SK-N-SH treated with all-trans-retinoic acid at 6 μM for 48 hours (cell line): ENCODE data around the gene DRGX.

Source experiments
- ISL1 ChIP-seq: fragments of 250-450 bp; sonication (Bioruptor Pico); IDR thresholded peaks from 2 replicates; pipeline ENCODE4 v2.1.2; 2022; ENCODE audit warnings: mild to moderate bottlenecking, moderate library complexity
- OSR1 ChIP-seq: fragments of 250-450 bp; sonication (Bioruptor Pico); IDR thresholded peaks from 2 replicates; pipeline ENCODE4 v1.8.0; 2022; ENCODE audit warnings: moderate library complexity, mild to moderate bottlenecking, inconsistent platforms
- PPARA ChIP-seq: fragments of 250-450 bp; sonication (Bioruptor Pico); IDR thresholded peaks from 2 replicates; pipeline ENCODE4 v1.5.0; 2020; ENCODE audit warnings: mild to moderate bottlenecking, borderline replicate concordance
- RARB ChIP-seq: fragments of 250-450 bp; sonication (Bioruptor Pico); IDR thresholded peaks from 2 replicates; pipeline ENCODE4 v1.8.0; 2021; ENCODE audit warnings: mild to moderate bottlenecking, moderate library complexity
- SNAI2 ChIP-seq: fragments of 250-450 bp; sonication (Bioruptor Pico); IDR thresholded peaks from 2 replicates; pipeline ENCODE4 v1.5.0; 2020; ENCODE audit warnings: mild to moderate bottlenecking, moderate library complexity
- ZC3H10 ChIP-seq: fragments of 250-450 bp; sonication (Bioruptor Pico); IDR thresholded peaks from 2 replicates; pipeline ENCODE4 v1.5.1; 2021; ENCODE audit warnings: mild to moderate bottlenecking, moderate library complexity
- ZFP30 ChIP-seq: fragments of 450-650 bp; formaldehyde crosslinking; IDR thresholded peaks from 2 replicates; pipeline ENCODE4 v1.5.0; 2022; ENCODE audit warnings: mild to moderate bottlenecking, moderate library complexity
- ZNF70 ChIP-seq: fragments of 450-650 bp; formaldehyde crosslinking; IDR thresholded peaks from 2 replicates; pipeline ENCODE4 v1.5.0; 2020; ENCODE audit warnings: mild to moderate bottlenecking, moderate library complexity
- TF ChIP-seq, protein P1 (sequence below): fragments of 250-450 bp; sonication (Bioruptor Pico); IDR thresholded peaks from 2 replicates; pipeline ENCODE4 v1.5.1; 2021; ENCODE audit warnings: mild to moderate bottlenecking, moderate library complexity

DNA sequence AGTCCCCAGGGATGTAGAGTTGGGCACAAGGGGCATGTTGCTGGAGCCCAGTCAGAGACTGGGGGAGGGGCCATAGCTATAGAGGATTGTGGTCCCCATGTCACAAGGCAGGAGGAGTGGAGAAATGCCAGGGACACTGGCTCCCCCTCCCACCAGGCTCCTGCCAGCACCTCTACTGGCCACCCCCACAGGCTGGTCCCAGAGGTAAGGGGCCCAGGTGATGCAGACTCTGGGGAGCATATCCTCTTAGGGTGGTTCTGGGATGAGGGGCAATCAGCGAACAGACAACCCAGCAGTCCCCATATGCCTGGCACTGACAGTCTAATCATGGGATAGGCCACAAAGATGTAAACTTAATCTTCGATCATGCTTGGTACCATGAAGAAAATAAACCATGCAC is 75.7 kb downstream of the DRGX start:
- TF ChIP-seq PPARA (CRISPR knock-in tag) (no peak), ZNF70 (CRISPR knock-in tag) (no peak), ZFP30 (no peak), ZC3H10 (CRISPR knock-in tag) (no peak), ISL1 (no peak), OSR1 (CRISPR knock-in tag) (no peak), RARB (CRISPR knock-in tag) (no peak), SNAI2 (CRISPR knock-in tag) (no peak)
- TF ChIP-seq, protein P1, sequence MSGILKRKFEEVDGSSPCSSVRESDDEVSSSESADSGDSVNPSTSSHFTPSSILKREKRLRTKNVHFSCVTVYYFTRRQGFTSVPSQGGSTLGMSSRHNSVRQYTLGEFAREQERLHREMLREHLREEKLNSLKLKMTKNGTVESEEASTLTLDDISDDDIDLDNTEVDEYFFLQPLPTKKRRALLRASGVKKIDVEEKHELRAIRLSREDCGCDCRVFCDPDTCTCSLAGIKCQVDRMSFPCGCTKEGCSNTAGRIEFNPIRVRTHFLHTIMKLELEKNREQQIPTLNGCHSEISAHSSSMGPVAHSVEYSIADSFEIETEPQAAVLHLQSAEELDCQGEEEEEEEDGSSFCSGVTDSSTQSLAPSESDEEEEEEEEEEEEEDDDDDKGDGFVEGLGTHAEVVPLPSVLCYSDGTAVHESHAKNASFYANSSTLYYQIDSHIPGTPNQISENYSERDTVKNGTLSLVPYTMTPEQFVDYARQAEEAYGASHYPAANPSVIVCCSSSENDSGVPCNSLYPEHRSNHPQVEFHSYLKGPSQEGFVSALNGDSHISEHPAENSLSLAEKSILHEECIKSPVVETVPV (CRISPR knock-in tag) = no peak
